ENCODE results near the gene CADPS2. TPM values are rescaled to one million over a fixed set of nuclear protein-coding genes. Genes with fewer than 3 reads are reported as not detected.

The CADPS2 gene
- total and polyA plus RNA-seq, 10 of the 15 experiments (the other 5 are each of a cell fraction or from before 2014, with no cell fraction given), result 0.05 to 7.5 (median 0.25) TPM

DNA sequence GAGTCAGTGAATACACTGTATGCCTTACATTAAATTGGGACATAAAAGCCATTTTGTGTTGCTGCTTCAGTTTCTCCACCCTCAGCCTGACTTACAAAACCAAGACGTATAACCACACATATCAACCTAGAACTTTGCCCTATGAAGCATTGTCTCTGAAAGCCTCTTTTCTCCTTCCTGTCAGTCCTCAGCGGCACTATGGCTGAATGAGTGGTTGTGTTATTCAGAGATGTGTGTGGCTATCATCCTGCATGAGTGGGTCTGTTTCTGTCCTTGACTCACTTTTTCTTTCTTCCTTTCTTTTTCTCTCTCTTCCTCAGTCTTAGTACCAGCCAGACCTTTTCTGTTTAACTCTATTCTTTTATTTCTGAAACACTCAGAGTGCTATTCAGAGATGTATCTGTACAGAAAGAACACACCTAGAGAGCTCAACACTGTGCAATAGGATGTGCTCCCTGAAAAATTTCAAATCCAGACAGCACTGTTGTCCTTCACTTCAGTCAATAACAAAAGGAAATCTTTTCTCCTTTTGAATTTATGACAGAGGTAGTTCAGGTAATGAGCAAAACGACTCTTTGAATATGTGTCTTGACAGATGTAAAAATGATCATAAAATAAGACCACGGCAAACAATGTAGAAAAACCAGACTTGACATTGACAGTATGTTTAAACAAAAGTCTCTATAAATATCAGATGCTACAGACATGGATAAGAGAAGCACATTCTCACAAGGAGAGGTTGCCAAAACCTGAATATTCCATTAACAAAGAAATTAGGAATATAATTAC is 418.4 kb downstream of the CADPS2 start:
- no peaks in the 10 kb centered on the region for H3K36me3 ChIP-seq (ENCODE audit: control insufficient read depth in 2 of 2, insufficient read depth in 2 of 2, low read length in 1 of 2)
- no peak overlapping the region for H3K4me2 ChIP-seq (ENCODE audit: control insufficient read depth, insufficient read depth)
- ATAC-seq, result peak; percentile 72
- RAD21 ChIA-PET (ENCODE audit: unreplicated experiment), result interaction anchor here (1.3 to 1.8 kb wide), 2 partner anchors 10 to 12 kb away, joined by 4 to 6 read pairs; no protein-coding TSS in a partner anchor
- H3K27me3 ChIP-seq (replicated peaks in 1 of 2; ENCODE audit: control insufficient read depth in 2 of 2, insufficient read depth in 2 of 2, low read length in 1 of 2), result no peaks in the 10 kb centered on the region
- no peaks in the 10 kb centered on the region for H3K4me1 ChIP-seq (ENCODE audit: control insufficient read depth, insufficient read depth, low read length)
- in situ Hi-C loops (cut with MboI) (no loop called here), intact Hi-C loops (cut with micrococcal nuclease; ENCODE audit: unreplicated experiment) (loop anchor here (2.0 kb wide), 1 partner anchor 15 kb away; no protein-coding TSS in a partner anchor)
- H3K4me3 ChIP-seq, result no peak overlapping the region
- H3K9me3 ChIP-seq (replicated peaks; ENCODE audit: control insufficient read depth, insufficient read depth, low read length), result no peaks in the 10 kb centered on the region
- WGBS (ENCODE audit: insufficient coverage, insufficient replicate concordance, low lambda C conversion rate, missing lambda C conversion rate), result 45% methylated on average over 4 of the region's 4 CpGs
- no peaks in the 10 kb centered on the region for H4K20me1 ChIP-seq (ENCODE audit: control insufficient read depth, insufficient read depth)
- SMC1A ChIA-PET (ENCODE audit: uncharacterized antibody, unreplicated experiment), result interaction anchor here (0.6 to 2.6 kb wide), 4 partner anchors 11 to 86 kb away, joined by 3 to 16 read pairs (median 4); no protein-coding TSS in a partner anchor
- CTCF ChIA-PET, result interaction anchor here (1.3 kb wide), 1 partner anchor 73 kb away, joined by 4 read pairs; no protein-coding TSS in a partner anchor
- no peaks in the 10 kb centered on the region for H3K79me2 ChIP-seq (ENCODE audit: control insufficient read depth, insufficient read depth, low read length)
- H3K27ac ChIP-seq (ENCODE audit: control insufficient read depth, insufficient read depth), result no peak overlapping the region
- no peak for FAIRE-seq
- H3K9ac ChIP-seq (ENCODE audit: control insufficient read depth, insufficient read depth, low read length), result no peak overlapping the region
- no TSS peak for BruUV-seq (replicated peaks)
- no peak for DNase-seq (ENCODE audit: low read depth, low spot score)
- TF ChIP-seq, protein P1, sequence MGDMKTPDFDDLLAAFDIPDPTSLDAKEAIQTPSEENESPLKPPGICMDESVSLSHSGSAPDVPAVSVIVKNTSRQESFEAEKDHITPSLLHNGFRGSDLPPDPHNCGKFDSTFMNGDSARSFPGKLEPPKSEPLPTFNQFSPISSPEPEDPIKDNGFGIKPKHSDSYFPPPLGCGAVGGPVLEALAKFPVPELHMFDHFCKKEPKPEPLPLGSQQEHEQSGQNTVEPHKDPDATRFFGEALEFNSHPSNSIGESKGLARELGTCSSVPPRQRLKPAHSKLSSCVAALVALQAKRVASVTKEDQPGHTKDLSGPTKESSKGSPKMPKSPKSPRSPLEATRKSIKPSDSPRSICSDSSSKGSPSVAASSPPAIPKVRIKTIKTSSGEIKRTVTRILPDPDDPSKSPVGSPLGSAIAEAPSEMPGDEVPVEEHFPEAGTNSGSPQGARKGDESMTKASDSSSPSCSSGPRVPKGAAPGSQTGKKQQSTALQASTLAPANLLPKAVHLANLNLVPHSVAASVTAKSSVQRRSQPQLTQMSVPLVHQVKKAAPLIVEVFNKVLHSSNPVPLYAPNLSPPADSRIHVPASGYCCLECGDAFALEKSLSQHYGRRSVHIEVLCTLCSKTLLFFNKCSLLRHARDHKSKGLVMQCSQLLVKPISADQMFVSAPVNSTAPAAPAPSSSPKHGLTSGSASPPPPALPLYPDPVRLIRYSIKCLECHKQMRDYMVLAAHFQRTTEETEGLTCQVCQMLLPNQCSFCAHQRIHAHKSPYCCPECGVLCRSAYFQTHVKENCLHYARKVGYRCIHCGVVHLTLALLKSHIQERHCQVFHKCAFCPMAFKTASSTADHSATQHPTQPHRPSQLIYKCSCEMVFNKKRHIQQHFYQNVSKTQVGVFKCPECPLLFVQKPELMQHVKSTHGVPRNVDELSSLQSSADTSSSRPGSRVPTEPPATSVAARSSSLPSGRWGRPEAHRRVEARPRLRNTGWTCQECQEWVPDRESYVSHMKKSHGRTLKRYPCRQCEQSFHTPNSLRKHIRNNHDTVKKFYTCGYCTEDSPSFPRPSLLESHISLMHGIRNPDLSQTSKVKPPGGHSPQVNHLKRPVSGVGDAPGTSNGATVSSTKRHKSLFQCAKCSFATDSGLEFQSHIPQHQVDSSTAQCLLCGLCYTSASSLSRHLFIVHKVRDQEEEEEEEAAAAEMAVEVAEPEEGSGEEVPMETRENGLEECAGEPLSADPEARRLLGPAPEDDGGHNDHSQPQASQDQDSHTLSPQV (IDR thresholded peaks at IDR 0.05), result no peak
- no peak for TF ChIP-seq CREM (IDR thresholded peaks at IDR 0.05; ENCODE audit: low read depth)
- TF ChIP-seq BCL3 (IDR thresholded peaks at IDR 0.05; ENCODE audit: borderline replicate concordance, insufficient read depth, low read depth, low read length, poor library complexity, severe bottlenecking), result no peak
- TF ChIP-seq ASH2L (IDR thresholded peaks at IDR 0.05; ENCODE audit: borderline replicate concordance, low read depth), result no peak
- no peak for TF ChIP-seq EGR1 (IDR thresholded peaks at IDR 0.05; ENCODE audit: borderline replicate concordance in 1 of 2, low read depth in 2 of 2, low read length in 2 of 2)
- TF ChIP-seq BCL11A (IDR thresholded peaks at IDR 0.05; ENCODE audit: low read depth, low read length), result no peak
- no peak overlapping the region for H2AFZ ChIP-seq (ENCODE audit: control insufficient read depth, low read depth, low read length)
- POLR2A ChIA-PET, result interaction anchor here (0.7 kb wide), 1 partner anchor 52 kb away, joined by 3 read pairs; no protein-coding TSS in a partner anchor
